Astrocyte of the hippocampus (primary cell): ENCODE measurements around the gene FOXL1.
A peak's percentile ranks its signal among the peaks of the same experiment; 100 is the strongest.
"Not testable (repeated sequence)": the region's sequence is repeated elsewhere in the genome, so short reads cannot be mapped to it uniquely, and the experiment has no call there.

Source experiments
- DNase-seq: peaks from one replicate; pipeline ENCODE4 v3.0.0; 2011; ENCODE audit warnings: low read depth, low spot score

Gene FOXL1

DNA sequence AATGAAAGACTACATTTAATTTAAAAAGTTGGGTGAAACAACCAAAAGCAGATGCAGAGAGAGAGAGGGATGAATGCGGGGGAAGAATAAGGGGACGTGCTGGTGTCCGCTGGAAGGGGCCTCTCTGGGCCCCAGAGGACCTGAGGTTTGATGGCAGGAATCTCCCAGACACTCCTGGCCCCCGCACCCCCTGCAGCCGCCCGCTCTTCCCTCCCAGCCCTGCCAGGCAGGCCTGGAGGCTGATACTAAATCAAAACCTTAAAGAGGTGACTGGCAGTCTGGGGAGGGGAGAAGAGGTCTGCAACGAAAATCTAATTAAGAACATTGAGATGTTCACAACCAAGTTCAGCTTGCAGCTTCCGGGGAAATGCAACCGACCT is 2.4 kb downstream of the FOXL1 start:
- DNase-seq: peak; percentile 54

- peak; percentile 67 for DNase-seq
Measured at GRCh38 chr16:86581458-86581857, 3.1 kb downstream of the FOXL1 start.

- peak; percentile 38 for DNase-seq
Measured at GRCh38 chr16:86584071-86584685, 5.8 kb downstream of the FOXL1 start.

DNA sequence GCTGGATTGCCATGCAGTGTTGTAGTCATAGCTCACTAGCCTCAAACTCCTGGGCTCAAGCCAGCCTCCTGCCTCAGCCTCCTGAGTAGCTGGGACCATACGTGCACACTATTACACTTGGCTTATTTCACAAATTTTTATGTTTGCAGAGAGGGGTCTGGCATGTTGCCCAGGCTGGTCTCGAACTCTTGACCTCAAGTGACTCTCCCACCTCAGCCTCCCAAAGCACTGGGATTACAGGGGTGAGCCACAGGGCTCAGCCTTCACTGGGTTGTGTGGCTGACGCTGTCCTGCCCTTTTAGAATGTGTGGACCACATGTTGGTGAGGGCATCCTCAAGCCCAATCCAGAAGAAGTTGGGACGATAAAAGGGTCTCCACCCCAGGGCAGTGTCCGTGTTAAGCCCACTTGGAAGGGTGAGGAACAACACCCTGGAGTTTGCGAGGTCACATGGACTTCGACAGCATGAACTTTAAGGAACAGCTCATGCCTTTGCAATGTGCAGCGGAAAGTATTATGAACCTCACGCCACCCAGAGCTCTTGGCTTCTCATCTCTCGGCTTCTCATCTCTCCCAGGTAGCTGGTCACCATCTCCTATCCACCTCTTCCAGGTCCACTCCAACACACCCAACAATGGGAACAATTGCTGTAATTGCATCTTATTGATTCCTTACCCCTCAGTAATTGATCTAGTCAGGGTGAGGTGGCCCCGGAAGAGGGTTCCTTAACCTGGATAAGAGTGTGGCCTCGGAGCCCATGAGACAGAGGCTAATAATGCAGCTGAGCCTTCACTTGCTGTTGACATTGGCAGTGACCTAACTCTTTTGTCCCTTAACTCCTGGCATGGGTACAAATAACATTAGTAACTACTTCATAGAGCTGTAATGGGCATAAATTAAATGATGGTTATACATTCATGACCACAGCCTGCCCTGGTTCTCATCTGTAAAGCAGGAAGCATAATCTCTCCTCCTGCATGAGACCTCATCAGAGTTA is 6.7 kb downstream of the FOXL1 start:
- DNase-seq: peak; percentile 80

GRCh38 chr16:86585821-86586611 is 7.7 kb downstream of the FOXL1 start:
- DNase-seq: peak; percentile 87

DNA sequence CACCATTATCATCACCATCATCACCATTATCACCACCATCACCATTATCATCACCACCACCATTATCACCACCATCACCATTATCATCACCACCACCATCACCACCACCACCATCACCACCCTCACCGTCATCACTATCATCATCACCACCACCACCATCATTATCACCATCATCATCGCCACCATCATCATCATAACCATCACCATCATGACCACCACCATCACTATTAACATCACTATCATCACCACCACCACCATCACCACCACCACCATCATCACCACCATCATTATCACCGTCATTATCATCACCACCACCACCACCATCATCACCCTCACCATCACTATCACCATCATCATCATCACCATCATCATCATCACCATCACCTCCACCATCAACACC is 9.1 kb downstream of the FOXL1 start:
- DNase-seq: no peak

DNA sequence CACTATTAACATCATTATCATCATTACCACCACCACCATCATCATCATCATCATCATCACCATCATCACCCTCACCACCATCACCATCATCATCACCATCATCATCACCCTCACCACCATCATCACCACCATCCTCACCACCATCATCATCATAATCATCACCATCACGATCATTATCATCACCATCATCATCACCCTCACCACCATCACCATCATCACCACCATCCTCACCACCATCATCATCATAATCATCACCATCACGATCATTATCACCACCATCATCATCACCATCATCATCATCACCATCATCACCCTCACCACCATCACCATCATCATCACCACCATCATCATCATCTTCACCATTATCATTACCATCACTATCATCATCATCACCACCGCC is 9.6 kb downstream of the FOXL1 start:
- not testable (repeated sequence) for DNase-seq

DNA sequence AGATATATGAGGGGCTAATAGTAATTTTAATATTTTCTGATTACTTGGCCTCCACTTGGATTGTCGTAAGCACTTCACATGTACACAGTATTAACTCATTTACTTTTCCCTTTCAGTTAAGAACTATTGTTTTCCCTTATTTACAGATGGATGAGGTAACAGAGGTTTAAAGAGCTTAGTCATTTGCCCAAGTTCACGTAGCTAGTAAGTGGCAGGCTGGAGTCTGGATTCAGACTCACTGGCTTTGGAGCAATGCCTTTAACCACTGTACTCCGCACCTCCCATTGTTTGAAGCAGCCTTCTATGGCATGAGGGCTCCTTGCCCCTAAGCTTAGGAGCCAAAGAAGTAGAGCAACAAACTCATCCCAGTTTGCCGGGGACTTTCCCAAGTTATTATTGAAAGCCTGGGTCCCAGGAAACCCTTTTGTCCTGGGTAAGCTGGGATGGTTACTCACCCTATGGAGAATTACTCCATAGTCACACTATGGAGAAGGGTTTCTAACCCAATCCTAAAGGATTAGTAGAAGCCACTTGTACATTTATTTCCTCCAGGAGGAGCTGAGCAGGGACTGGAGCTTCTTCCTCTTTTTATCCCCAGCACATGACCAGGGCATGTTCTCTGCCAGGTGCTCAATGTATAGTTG is 12.3 kb downstream of the FOXL1 start:
- DNase-seq: peak; percentile 94

DNA sequence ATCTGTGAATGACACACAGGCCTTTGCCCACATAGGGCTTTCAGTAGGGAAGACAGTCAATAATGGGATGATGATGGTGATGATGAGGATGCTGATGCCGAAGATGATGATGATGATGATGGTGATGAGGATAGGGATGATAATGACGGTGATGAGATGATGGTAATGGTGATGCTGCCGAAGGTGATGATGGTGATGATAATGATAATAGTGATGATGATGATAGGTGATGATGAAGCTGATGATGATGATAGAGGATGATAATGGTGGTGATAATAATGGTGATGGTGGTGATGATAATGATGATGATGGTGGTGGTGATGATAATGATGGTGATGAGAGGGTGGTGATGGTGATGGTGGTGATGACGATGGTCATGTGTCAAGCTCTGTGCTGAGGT is 12.9 kb downstream of the FOXL1 start:
- no peak for DNase-seq

DNA sequence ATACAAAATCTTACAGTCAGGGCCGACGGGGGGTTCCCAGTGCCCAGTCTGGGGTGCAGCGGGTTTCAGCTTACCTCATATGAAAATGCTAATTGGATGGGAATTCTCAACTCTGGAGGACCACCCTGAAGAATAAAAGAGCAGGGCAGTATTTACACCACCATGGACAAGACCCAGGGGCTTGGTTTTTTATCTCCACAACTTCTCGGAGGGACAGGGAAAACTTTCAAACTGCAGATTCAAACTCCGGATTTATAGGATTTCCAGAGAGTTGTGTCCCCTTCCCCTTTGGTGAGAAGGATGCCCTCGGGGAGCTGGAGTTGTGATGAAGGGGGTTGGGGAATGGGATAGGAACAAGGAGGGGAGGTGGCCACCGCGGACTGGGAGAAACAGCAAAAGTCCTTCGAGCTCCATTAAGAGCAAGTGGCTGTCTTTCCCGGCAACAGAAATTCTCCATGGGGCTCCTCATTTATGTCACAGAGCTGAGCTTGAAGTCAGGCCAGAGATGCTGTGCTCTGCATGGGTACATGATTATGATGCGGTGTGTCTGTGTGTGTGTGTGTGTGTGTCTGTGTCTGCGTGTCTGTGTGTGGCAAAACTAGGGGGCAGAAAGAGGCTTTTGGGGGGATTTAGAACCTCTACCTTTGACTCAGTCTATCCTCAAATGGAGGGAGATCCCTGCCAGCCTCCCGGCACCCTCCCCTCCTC is 15.7 kb downstream of the FOXL1 start:
- DNase-seq: peak; percentile 35

GRCh38 chr16:86594721-86595120 is 16.4 kb downstream of the FOXL1 start:
- DNase-seq: peak; percentile 77

GRCh38 chr16:86595983-86596605 is 17.7 kb downstream of the FOXL1 start:
- peak; percentile 36 for DNase-seq

DNA sequence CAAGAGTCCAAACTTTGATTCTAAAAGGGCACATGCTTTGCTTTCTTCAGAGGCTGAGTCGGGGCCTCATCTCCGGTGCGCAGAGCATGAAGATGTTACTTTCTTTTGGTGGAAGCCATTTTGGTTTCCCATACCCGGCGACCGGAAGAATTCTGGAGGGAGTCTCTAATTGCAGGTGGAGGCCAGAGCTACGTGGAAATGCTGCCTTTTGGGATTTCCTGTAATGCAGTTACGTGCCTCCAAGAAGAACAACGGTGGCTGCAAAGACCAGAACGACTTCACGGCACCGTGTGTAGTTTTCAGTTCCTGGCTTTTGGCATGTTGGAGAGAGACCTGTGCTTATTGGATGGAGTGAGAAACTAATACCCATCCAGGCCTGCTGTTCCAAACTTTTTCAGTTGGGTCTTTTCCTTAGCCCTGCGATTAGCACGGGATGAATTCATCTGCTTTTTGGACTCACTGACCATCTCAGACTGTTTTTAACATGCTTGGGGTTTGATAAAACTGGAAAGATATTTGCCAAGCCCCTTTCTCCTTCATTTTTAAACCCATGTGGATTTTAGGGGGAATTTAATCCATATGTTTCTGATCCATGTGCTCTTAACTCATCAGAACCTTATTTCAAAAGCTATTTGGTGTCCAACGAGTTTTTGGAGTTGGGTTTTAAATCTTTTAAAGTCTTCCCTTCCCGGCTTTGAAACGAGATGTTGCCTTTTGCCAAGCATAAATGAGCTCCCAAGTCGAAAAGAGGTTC is 19.0 kb downstream of the FOXL1 start:
- DNase-seq: no peak

DNA sequence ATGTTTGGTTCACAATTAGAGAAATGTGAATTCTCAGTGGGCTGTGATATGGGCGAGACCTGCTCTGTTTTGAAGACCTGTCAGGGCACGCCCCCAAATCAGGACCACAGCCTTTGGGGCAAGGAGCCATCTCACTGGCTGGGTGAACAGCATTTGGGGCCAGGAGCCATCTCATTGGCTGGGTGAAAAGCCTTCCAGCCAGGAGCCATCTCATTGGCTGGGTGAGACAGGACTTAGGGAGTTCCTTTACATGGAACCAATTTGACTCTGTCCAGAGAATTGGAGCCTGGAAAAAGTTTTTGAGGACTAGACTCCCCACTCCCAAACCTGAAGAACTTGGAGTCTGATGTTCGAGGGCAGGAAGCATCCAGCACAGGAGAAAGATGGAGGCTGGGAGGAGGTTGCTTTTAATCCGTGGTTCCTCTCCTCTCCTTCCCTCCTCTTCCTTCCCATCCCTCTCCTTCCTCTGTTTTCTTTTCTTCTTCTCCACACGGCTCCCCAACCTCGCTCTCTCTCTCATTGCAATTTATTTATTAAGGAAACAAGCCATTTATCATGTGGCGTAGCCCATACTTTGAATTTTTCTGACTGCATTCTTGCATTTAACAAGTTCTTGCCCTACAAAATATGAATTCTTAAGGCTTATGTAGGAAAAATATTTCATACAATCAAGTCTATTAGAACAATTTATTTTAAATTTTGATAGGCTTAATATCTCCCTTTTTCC is 19.7 kb downstream of the FOXL1 start:
- DNase-seq: peak; percentile 18

DNA sequence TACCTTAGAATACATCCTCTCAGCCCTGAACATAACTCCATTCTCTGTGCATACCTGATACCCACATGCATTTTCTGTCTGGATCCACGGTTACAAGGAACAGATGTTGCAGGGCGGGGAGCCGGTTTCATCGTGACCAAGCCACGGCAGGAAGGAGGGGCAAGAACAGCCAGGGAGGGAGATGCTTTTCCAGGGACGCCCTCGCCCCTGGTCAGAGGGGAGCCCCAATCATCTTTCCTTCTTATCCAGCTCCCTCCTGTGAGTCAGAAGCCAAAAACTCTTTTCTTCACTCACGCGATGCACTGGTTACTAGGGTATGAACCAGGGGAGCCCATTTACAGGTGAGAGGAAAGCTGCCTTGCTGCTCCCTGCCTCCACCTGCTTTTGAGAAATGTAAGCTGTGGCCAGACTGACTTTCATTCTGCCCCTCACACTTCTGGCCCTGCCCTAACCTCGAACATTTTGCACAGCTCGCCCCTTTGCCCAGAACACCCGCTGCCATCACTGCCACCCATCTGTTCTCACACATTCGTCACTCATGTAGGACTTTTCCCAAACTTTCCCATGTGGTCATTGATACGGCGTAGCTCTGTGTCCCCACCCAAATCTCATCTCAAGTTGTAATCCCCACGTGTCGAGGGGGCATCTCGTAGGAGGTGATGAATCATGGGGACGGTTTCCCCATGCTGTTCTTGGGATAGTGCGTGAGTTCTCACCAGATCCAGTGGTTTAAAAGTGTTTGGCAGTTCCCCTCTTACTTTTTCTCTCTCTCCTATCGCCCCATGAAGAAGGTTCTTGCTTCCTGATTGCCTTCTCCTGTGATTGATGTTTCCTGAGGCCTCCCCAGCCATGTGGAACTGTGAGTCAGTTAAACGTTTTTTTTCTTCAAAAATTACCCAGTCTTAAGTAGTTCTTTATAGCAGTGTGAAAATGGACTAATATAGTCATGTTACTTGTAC is 20.5 kb downstream of the FOXL1 start:
- peak; percentile 27 for DNase-seq

- no peak for DNase-seq
Measured at GRCh38 chr16:86601356-86601755, 23.0 kb downstream of the FOXL1 start.

DNA sequence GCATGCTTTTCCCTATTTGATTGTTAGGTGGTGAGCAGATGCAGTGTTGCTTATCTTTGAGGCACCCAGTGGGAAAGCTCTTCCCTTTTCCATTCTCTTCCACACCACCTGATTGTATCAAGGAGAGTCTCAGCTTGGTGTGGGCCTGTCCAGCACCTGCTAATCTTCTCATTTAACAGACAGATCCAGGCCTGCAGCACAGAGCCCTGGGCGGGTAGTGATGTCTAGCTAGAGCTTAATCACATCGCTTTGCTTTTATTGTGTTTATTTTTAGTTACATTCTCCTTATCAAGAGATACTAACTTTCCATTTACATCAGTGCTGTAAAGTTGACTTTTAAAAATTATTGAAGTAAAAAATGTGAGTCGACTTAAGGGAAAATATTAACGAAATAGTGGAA is 24.2 kb downstream of the FOXL1 start:
- DNase-seq: no peak
